Cardiac septum (tissue), 1 donor: ENCODE measurements around the gene CYB5R4. TPM values are rescaled to one million over a fixed set of nuclear protein-coding genes. Genes with fewer than 3 reads are reported as not detected.

Experiments
- total RNA-seq: library from RNA; stranded (reverse); fragmentation: NEBNext Ultra II Directional; extraction: Animal tissue kit (Norgen Biotek cat#: 25700); gene quantifications from one replicate; pipeline ENCODE4 v1.2.1, GENCODE V29; 2021
- donor health status: DM: no; HTN: no; CAD: no.

The CYB5R4 gene
- total RNA-seq, 1 donor from 2014 or later: 16.8 TPM

Other genes with a start within 250 kb of the CYB5R4 start
- 1.4 TPM for gene SNAP91, start 150.6 kb upstream of the CYB5R4 start, total RNA-seq
- gene RIPPLY2, start 6.3 kb upstream of the CYB5R4 start, total RNA-seq: not detected
- 0.48 TPM for gene MRAP2, start 174.1 kb downstream of the CYB5R4 start, total RNA-seq